ENCODE measurements around the gene SLC2A4.

Gene SLC2A4

DNA sequence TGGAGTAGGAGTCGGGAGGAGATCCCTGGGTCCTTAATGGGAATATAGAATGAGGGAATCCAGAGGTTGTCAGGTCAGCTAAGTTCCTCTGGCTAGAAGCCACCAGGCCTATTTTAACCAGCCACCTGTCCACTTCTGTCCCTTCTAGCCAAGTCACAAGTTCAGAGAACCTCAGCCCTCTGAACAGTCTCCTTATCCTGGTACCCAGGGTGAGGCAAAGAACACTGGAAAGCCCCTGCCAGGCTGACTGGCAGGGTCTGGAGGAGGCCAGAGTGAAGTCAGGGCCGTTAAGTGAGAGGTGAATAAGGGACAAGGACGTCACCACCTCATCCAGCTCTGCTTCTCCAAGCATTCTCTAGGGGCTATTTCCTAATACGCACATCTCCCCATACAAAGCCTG, 32.7 kb upstream of the SLC2A4 start:
- DNase-seq = no peak

DNA sequence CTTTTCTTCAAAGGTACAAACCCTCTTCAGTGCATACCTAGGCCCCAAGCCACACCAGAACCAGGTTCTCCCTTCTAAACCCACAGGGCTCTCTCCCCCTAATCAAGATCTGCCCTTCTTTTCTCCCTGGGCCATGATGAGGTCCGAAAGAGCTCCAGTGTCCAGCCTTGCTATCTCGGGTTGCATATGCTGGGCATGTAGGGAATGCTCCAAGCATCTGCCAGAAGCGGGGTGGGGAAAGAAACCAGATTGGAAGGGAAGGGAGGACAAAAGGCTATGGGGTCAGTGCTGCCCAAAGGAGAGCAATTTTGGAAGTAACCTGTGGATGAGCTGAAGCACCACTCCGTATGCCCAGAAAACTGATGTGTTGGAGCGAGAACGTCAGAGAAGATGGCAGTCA, 32.3 kb upstream of the SLC2A4 start:
- DNase-seq = no peak

DNA sequence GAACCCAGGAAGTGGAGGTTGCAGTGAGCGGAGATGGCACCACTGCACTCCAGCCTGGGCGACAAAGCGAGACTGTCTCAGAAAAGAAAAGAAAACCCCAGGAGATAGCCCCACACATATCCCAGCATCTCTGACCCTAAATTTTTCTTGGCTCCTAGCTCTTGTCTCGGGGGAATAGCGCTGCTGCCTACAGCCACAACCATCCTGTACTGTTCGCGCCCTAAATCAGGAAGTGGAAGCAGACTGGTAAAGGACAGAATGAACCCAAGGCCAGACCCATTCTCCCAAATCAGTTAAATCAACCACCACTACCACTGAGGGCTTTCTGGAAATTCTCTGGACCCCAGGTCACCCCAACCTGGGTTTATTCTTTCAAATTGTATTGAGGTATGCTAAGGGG, 31.7 kb upstream of the SLC2A4 start:
- no peak for DNase-seq

- no peak for DNase-seq
Observed at GRCh38 chr17:7250695-7251627, 30.6 kb upstream of the SLC2A4 start.

- DNase-seq = peak; percentile 97
Observed at GRCh38 chr17:7251661-7252175, 29.8 kb upstream of the SLC2A4 start, which contains the start of gene CTDNEP1. TSS of gene CTDNEP1 (minus strand) at chr17:7251734. CDS start at chr17:7251296, 438 bp downstream.

- DNase-seq = peak; percentile 94
Observed at GRCh38 chr17:7252176-7253043, 29.1 kb upstream of the SLC2A4 start, which contains the start of gene ELP5. TSS of gene ELP5 (plus strand) at chr17:7252215. CDS start at chr17:7252551, 336 bp downstream.

DNA sequence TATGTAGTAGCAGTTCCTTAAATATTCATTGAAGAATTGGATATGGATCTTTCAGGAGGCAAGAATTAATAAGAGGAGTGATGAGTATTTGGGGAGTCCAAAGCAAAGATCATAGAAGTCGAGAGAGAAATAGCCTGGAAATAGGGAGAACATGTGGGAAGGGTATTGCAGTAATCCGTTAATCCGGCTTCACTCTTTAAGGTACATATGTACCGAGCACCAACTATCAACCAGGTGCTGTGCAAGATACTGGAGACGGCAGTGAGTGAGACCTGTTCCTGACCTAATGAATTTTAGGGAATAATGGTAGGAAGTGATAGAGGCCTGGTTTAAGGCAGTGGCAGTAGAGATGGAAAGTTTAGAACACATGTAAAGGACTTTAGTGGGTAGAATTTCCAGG, 28.4 kb upstream of the SLC2A4 start:
- no peak for DNase-seq

DNA sequence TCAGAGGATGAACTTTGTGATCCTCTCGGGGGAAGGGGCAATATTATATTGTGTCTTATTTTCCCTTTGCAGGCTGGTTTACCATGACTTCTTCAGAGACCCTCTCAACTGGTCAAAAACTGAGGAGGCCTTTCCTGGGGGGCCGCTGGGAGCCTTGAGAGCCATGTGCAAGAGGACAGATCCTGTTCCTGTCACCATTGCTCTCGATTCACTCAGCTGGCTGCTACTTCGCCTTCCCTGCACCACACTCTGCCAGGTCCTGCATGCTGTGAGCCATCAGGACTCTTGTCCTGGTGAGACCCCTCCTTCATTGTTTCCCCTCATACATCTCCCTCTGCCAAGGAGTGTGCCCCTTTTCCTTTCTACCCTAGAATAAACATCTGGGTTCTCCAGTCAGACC, 27.0 kb upstream of the SLC2A4 start:
- DNase-seq = no peak

GRCh38 chr17:7256766-7257456, 24.6 kb upstream of the SLC2A4 start:
- no peak for DNase-seq

GRCh38 chr17:7258731-7259554, 22.6 kb upstream of the SLC2A4 start:
- DNase-seq = no peak

DNA sequence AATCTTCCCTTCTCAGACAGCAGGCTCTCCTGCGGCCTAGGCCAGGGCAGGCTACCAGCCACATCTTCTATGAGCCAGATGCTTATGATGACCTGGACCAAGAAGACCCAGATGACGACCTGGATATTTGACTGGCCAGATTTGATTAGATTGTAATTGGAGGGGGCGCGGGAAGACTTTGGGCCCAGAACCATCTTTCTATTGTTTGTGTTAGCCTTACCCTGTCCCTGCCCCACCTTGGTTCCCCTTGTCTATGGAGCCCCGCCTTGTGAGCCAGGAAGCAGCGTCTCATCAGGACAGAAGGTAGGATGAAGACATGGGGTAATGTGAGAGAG, 22.0 kb upstream of the SLC2A4 start:
- DNase-seq = no peak

- DNase-seq = no peak
Observed at GRCh38 chr17:7260151-7260550, 21.4 kb upstream of the SLC2A4 start.

GRCh38 chr17:7260651-7261378, 20.7 kb upstream of the SLC2A4 start:
- peak; percentile 55 for DNase-seq

GRCh38 chr17:7261379-7262191, 19.9 kb upstream of the SLC2A4 start:
- DNase-seq = no peak

DNA sequence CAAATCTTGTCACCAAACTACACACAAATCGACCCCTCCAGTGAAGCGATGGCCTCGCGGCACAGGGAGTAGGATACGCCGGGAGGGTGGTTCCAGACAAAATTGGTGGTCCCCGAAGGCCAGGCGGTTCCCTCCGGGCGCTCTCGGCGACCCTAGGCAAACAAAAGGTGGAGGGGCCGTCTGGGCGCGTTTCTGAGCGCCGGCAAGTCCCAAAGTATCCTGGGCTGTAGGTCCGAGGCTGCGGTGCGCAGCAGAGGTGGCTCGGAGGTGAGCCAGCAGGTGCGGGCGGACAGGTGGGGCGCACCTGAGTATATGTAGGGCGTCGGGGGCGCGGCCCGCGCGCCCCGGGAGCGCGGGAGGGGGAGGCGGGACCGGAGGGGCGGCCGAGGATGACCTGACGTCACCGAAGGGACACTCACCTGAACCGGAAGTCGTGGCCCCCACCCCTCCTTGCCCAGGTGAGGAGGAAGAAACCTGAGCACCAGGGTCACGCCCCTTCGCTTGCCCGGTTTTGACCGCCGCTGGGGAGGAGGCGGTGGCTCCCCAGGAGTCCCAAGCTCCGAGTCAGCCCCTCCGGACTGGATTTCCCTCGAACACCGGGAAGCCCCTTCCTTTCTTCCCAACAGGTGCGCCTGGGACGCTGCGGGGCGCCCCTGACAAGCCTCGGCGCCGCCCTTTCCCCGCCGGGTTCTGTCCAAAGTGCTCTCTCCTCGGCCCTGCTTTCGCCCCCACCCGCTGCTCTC, 19.2 kb upstream of the SLC2A4 start, which contains the start of gene CLDN7:
TSS of gene CLDN7 (minus strand) at position 287 of the 743 bp plus-strand sequence. CDS start 435 bp downstream, outside the sequence.
- peak; percentile 88 for DNase-seq

- DNase-seq = peak; percentile 72
Observed at GRCh38 chr17:7262935-7263800, 18.4 kb upstream of the SLC2A4 start.

DNA sequence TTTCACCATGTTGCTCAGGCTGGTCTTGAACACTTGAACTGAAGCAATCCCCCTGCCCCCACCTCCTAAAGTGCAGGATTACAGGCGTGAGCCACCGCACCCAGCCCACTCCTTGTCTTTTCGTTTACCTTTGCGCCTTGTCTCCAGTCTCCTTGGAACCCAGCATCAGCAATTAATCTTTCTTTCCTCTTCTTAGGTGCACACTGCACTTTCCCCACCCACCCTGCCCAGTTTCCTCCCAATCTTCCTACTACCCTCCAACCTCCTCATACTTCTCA, 17.8 kb upstream of the SLC2A4 start:
- DNase-seq = no peak

GRCh38 chr17:7266784-7267183, 14.7 kb upstream of the SLC2A4 start:
- DNase-seq = no peak

- DNase-seq = no peak
Observed at GRCh38 chr17:7279448-7279847, 2.1 kb upstream of the SLC2A4 start.

Data from NCI-H510A treated with DMSO at 0.1 percent for 48 hours (cell line).